ENCODE measurements around the gene KIDINS220.

The KIDINS220 gene

DNA sequence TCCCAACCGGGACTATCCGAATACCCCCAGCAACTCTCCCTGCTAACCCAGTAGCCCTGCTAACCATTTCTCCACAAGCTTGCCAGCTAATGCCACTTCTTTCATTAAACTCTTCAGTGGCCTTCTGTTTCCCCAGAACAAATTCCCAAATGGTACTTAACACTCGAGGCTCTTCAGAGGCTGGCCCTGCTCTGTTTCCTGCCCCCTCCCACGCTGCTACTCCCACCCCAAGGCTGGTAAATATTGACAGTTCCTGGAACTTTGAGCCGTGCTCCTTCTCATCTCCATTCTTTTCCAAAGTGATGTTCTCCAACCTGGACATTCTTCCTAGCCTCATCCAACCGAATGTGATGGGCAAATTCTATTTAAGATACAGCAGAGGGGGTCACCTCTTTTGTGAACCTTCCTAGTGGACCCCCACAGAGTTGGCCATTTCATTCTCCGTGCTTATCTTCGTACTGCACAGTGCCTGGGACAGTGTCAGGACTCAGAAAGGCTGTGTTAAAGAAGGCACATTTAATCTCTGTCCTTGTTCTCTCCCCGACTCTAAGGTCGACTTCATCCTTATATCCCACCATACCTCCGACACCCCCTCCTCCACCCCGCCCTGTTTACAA is 3.2 kb upstream of the KIDINS220 start:
- no peak overlapping the region for H3K4me3 Mint-ChIP-seq
- peaks cover 4% of the 10 kb centered on the region for H3K36me3 Mint-ChIP-seq
- DNase-seq, result no peak
- H3K9me3 Mint-ChIP-seq, result no peaks in the 10 kb centered on the region
- H3K4me1 Mint-ChIP-seq, result peaks cover 14% of the 10 kb centered on the region
- H3K27ac Mint-ChIP-seq, result no peak overlapping the region
- CTCF ChIA-PET, result no interaction called here
- H3K27me3 Mint-ChIP-seq, result peaks cover 9% of the 10 kb centered on the region

DNA sequence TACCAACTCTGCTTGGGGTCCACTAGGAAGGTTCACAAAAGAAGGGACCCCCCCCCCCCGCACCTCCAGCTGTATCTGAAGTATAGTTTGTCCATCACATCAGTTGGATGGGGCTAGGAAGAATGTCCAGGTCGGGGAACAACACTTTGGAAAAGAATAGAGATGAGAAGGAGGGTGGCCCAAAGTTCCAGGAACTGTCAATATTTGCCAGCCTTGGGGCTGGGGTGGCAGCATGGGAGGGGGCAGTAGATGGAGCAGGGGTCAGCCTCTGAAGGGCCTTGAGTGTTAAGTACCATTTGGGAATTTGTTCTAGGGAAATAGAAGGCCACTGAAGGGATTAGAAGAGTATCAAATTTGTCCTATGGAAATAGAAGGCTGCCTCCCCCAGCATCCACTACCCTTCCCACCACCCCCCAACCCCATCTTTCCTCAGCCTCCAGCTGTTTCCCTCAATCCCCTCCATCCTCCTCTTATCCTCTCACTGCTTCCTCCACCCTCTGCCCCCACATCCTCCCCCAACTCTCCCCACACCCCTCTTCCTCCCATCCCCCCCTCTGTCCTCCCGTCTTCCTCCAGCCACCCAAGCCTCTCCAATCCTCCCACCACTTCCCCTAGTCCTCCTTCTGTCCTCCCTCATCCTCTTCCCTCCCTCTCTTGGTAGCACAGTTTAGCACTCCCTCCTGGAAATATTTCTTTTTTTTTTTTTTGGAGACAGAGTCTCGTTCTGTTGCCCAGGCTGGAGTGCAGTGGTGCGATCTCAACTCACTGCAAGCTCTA is 2.0 kb upstream of the KIDINS220 start:
- H3K36me3 Mint-ChIP-seq, result peaks cover 4% of the 10 kb centered on the region
- H3K4me3 Mint-ChIP-seq, result no peak overlapping the region
- peaks cover 24% of the 10 kb centered on the region for H3K4me1 Mint-ChIP-seq
- DNase-seq, result no peak
- CTCF ChIA-PET, result no interaction called here
- H3K27ac Mint-ChIP-seq, result no peak overlapping the region
- H3K9me3 Mint-ChIP-seq, result no peaks in the 10 kb centered on the region
- H3K27me3 Mint-ChIP-seq, result no peaks in the 10 kb centered on the region

DNA sequence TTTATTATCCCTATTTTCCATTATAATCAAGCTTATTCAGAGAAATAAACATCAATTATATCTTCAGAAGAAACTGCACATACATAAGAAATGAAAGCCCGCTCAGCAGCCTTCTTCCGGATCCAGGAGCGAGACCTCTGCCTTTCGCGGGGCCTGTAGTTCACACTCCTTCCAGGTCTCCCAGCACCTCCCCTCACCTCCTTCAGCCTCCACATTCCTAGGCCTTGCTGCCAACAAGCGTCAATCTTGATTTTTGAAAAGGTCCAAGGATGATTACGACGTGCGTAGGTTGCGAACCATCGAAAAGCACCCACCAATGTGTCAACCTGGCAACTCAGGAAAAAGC is 355 bp upstream of the KIDINS220 start:
- H3K4me1 Mint-ChIP-seq, result peaks cover 29% of the 10 kb centered on the region
- peaks cover 10% of the 10 kb centered on the region for H3K36me3 Mint-ChIP-seq
- H3K27me3 Mint-ChIP-seq, result no peaks in the 10 kb centered on the region
- peak overlapping the region; percentile 99 for H3K4me3 Mint-ChIP-seq
- peak overlapping the region; percentile 95 for H3K27ac Mint-ChIP-seq
- CTCF ChIA-PET, result no interaction called here
- no peaks in the 10 kb centered on the region for H3K9me3 Mint-ChIP-seq
- no peak for DNase-seq

DNA sequence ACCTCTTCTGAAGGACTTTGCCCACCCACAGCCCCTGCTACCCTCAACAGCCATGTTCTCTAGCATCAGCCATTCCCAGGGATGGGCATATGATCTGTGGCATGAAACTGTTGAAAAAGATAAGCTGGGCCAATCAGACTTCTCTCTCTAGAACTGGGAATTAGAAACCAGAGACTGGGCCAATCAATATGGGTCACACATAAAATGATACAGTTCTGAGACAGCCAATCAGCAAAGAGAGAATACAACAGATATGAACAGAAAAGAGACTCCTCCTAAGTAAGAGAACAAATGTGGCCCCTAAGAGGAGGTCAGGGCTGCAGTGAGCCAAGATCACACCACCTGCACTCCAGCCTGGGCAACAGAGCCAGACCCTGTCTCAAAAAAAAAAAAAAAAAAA is 2.1 kb downstream of the KIDINS220 start:
- H3K9me3 Mint-ChIP-seq, result no peaks in the 10 kb centered on the region

DNA sequence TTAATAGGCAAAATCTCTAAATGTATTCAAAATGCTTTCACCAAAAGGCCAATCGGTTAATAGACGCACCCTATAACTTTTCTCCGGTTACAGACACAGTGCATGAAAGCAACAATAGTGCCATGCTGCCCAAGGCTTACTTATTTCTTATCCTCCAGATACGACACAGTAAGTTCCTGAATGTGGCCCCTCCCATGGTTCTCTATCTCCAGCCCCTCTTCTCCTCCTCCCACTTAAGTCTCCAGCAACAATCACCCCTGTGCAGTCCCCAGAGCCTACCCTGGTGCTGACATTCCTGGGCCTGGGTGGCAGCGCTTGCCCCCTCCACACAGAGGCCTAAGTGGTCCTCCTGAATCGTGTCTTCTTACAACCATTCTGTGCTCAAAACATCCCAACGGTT is 3.6 kb downstream of the KIDINS220 start:
- no peak overlapping the region for H3K4me3 Mint-ChIP-seq
- DNase-seq, result no peak
- CTCF ChIA-PET, result no interaction called here
- no peaks in the 10 kb centered on the region for H3K9me3 Mint-ChIP-seq
- H3K36me3 Mint-ChIP-seq, result peaks cover 10% of the 10 kb centered on the region
- H3K4me1 Mint-ChIP-seq, result peaks cover 35% of the 10 kb centered on the region
- no peak overlapping the region for H3K27ac Mint-ChIP-seq
- no peaks in the 10 kb centered on the region for H3K27me3 Mint-ChIP-seq

More for the DNA sequence above, 2.1 kb downstream of the KIDINS220 start:
- no peak overlapping the region for H3K27ac Mint-ChIP-seq
- CTCF ChIA-PET, result no interaction called here
- peak overlapping the region; percentile 31 for H3K4me3 Mint-ChIP-seq
- no peak for DNase-seq
- H3K27me3 Mint-ChIP-seq, result no peaks in the 10 kb centered on the region
- peaks cover 10% of the 10 kb centered on the region for H3K36me3 Mint-ChIP-seq
- peaks cover 35% of the 10 kb centered on the region for H3K4me1 Mint-ChIP-seq

DNA sequence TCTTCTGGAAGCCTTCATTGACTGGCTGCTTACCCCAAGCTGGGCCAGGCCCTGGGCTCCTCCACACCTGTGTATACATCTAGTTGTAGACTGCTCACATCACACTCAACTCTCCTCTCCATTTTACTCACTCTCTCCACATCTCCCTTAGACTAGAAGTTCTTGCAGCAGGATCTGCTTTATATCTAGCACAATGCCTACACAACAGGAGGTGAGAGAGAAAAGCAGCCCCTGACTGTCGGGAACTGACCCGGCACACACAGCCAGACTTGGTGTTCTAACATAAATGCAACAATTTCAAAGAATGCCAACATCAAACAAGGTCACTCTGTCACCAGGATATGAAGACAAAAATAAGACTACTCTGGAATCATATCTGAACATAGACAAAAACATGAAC is 5.9 kb downstream of the KIDINS220 start:
- CTCF ChIA-PET, result no interaction called here

DNA sequence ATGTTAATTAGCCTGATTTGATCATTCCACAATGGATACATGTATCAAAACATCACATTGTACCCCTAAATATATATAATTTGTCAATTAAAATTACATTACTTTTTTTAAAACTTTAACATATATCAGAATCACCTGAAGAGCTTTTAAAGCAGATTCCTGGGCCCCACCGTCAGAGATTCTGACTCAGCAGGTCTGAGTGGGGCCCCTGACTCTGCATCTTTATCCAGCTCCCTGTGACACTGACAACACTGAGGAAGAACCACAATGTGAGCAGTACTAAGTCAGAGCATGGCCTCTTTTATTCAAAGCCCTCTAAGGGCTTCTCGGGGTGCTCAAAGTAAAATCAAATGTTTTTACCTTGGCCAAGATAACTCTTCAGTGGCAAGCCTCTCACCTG is 9.7 kb downstream of the KIDINS220 start:
- no peaks in the 10 kb centered on the region for H3K27me3 Mint-ChIP-seq
- H3K9me3 Mint-ChIP-seq, result no peaks in the 10 kb centered on the region

More for the DNA sequence above, 5.9 kb downstream of the KIDINS220 start:
- Mint-ChIP-seq H3K27ac (no peak overlapping the region), H3K4me3 (no peak overlapping the region), H3K36me3 (peaks cover 7% of the 10 kb centered on the region), H3K4me1 (peaks cover 30% of the 10 kb centered on the region), H3K27me3 (no peaks in the 10 kb centered on the region), H3K9me3 (no peaks in the 10 kb centered on the region)
- DNase-seq, result no peak

DNA sequence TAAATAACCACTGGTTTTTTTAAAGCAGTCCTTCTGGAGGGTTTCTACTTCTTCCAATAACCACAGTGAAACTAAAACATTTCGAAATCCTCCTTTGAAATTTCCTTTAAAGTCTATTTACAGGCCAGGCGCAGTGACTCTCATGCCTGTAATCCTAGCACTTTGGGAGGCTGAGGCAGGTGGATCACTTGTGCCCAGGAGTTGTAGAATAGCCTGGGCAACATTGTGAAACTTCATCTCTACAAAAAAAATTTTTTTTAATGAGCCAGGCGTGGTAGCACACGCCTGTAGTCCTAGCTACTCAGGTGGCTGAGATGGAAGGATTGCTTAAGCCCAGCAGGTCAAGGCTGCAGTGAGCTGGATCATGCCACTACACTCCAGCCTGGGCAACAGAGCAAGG is 15.2 kb downstream of the KIDINS220 start:
- CTCF ChIA-PET, result no interaction called here
- no peaks in the 10 kb centered on the region for H3K4me1 Mint-ChIP-seq
- no peak overlapping the region for H3K27ac Mint-ChIP-seq
- H3K36me3 Mint-ChIP-seq, result peaks cover 16% of the 10 kb centered on the region
- DNase-seq, result no peak
- no peaks in the 10 kb centered on the region for H3K9me3 Mint-ChIP-seq
- no peaks in the 10 kb centered on the region for H3K27me3 Mint-ChIP-seq
- H3K4me3 Mint-ChIP-seq, result no peak overlapping the region

More for the DNA sequence above, 9.7 kb downstream of the KIDINS220 start:
- Mint-ChIP-seq H3K4me3 (no peak overlapping the region), H3K4me1 (peaks cover 6% of the 10 kb centered on the region), H3K27ac (no peak overlapping the region), H3K36me3 (peaks cover 8% of the 10 kb centered on the region)
- CTCF ChIA-PET, result no interaction called here
- no peak for DNase-seq

DNA sequence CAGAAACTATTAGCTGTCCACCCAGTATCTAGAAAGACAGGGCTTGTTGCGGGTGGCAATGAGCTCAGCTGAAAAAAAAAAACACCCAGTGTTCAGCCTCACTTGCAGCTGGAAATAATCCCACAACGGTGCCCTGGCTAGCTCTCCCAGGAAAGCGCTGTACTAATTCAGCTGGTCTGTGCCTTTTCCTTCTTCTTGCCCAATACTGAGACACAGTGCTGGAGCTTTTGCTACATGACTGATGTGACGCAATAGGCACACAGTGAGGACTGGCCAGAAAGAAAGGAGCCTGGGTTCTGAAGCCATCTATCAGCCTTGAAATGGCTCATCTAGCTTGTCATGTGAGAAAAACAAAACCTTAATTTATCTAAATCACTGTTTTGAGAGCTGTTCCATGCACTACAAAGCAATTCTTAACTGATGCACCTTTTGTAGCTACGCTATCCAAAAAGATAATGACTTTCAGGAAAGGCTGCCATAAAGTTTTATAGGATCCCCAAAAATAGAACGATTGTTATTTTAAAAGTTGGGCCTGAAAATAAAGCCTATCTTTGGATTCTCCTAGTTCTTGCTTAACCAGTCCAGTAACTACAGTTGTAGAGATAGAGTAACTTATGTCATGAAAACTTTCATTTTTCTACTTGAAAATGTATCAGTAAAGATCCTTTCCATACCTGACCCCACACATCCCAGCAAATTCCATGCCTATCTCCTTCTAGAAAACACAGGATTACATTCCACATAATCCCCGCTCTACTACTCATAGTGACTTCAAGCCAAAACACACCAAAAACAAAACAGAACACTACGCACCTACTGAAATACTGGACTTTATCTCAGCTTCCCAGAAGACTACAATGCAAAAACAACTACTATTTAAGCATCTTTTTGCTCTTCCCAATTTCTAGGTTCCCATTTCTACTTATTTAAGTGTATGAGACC is 15.9 kb downstream of the KIDINS220 start:
- no peak for DNase-seq
- H3K9me3 Mint-ChIP-seq, result no peaks in the 10 kb centered on the region
- H3K4me3 Mint-ChIP-seq, result no peak overlapping the region
- peaks cover 16% of the 10 kb centered on the region for H3K36me3 Mint-ChIP-seq
- no peaks in the 10 kb centered on the region for H3K4me1 Mint-ChIP-seq
- CTCF ChIA-PET, result no interaction called here
- H3K27ac Mint-ChIP-seq, result no peak overlapping the region
- H3K27me3 Mint-ChIP-seq, result no peaks in the 10 kb centered on the region

DNA sequence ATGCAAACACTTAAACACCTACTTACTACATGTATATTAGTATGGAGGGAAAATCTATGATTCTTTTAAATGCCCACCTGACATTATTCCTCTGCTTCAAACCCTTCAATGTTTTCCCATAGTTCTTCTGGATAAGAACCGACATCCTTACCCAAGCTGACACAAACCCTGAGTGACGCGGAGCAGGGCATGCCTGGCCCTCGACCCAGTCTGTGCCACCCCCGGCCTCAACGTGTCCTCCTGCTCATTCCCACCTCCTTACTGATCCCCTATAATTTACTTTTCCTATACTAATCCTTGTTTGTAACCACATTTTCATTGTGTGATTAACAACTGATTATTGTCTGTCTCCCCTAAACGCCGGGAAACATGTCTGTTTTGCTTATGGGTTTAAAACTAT is 17.5 kb downstream of the KIDINS220 start:
- CTCF ChIA-PET, result no interaction called here

DNA sequence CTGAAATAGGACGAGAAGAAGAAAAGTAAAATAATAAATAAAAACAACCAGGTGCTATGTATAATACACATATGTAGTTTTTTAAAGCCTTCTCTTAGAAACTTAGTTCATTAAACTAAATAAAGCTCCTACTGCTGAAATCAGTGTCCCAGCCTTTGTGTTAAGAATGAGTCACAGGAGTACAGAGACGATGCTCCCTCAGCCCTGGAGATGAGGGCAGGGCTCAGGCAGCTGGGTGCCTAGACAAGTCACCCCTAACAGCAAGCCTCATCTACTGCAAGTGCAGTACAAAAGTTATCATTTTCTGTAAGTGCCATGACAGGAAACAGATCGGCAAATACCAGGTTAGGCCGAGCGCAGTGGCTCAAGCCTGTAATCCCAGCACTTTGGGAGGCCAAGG is 18.2 kb downstream of the KIDINS220 start:
- no peak overlapping the region for H3K4me3 Mint-ChIP-seq
- no peaks in the 10 kb centered on the region for H3K4me1 Mint-ChIP-seq
- CTCF ChIA-PET, result no interaction called here
- no peaks in the 10 kb centered on the region for H3K9me3 Mint-ChIP-seq
- no peaks in the 10 kb centered on the region for H3K27me3 Mint-ChIP-seq
- peaks cover 7% of the 10 kb centered on the region for H3K36me3 Mint-ChIP-seq
- DNase-seq, result no peak
- no peak overlapping the region for H3K27ac Mint-ChIP-seq

More for the DNA sequence above, 17.5 kb downstream of the KIDINS220 start:
- Mint-ChIP-seq H3K9me3 (no peaks in the 10 kb centered on the region), H3K27me3 (no peaks in the 10 kb centered on the region), H3K27ac (no peak overlapping the region), H3K4me1 (no peaks in the 10 kb centered on the region), H3K4me3 (no peak overlapping the region), H3K36me3 (peaks cover 12% of the 10 kb centered on the region)
- no peak for DNase-seq

DNA sequence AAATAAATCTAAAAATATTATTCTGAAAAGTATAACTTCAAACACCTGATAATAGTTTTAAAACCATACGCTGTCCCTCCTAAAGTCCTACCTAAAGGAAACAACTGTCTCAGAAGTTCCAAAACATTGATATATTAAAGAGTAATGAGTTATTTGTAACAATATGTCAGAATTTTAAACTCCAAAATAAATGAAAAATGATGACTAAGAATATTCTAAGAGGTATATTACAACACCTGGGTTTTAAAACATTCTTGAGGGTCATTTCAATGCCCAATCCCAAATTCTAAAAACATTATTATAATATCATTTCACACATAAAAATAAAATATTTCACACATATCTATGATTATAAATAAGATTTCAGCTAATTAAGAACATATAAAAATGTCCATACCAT is 20.2 kb downstream of the KIDINS220 start:
- peaks cover 10% of the 10 kb centered on the region for H3K36me3 Mint-ChIP-seq
- H3K9me3 Mint-ChIP-seq, result no peaks in the 10 kb centered on the region
- CTCF ChIA-PET, result no interaction called here
- no peaks in the 10 kb centered on the region for H3K4me1 Mint-ChIP-seq
- DNase-seq, result no peak
- H3K27me3 Mint-ChIP-seq, result no peaks in the 10 kb centered on the region
- no peak overlapping the region for H3K27ac Mint-ChIP-seq
- no peak overlapping the region for H3K4me3 Mint-ChIP-seq

DNA sequence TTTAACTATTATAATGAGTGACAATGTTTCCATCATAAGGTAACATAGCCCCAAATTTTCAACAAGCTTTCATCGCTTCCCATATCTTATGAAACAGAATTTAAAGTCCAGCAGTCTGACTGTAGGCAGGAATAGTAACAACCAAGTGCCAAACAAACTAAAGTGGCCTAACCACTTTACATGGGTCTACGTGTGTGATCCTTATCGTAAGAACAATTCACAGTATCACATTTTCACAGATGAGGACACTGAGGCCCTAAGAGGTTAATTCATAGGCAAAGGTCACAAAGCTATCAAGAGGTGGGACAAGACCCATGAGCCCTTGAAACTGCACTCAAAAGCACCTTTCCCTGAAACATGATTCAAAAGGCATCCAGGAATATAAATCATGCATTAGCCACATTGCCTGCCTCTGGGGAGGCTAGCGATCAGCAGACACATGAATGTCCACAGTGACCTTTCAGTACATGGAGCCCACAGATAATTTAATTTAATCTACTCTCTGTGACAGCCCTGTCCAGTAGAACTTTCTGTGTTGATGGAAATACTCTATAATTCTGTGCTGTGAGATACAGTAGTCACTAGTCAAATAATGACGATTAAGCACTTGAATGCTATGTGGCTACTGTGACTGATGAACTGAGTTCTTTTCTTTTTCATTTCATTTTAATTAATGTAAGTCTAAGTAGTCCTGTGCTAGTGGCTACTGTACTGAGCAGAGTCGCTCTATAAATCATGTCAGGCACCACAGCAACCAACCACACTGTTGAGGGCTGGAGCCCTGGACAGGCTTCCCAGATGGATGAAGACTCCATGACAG is 30.3 kb downstream of the KIDINS220 start:
- Mint-ChIP-seq H3K27ac (no peak overlapping the region), H3K4me3 (no peak overlapping the region), H3K9me3 (no peaks in the 10 kb centered on the region), H3K36me3 (peaks cover 48% of the 10 kb centered on the region), H3K4me1 (peaks cover 10% of the 10 kb centered on the region), H3K27me3 (no peaks in the 10 kb centered on the region)
- CTCF ChIA-PET, result no interaction called here
- no peak for DNase-seq

Data from activated naive CD4-positive, alpha-beta T cell treated with anti-CD3 and anti-CD28 coated beads, Interleukin-2, amount 10 ng/mL, durations not matched to agents 7 days and 5 days (primary cell).